ENCODE data around the gene INPP4B.
"Not testable (repeated sequence)": the region's sequence is repeated elsewhere in the genome, so short reads cannot be mapped to it uniquely, and the experiment has no call there.

Gene INPP4B

DNA sequence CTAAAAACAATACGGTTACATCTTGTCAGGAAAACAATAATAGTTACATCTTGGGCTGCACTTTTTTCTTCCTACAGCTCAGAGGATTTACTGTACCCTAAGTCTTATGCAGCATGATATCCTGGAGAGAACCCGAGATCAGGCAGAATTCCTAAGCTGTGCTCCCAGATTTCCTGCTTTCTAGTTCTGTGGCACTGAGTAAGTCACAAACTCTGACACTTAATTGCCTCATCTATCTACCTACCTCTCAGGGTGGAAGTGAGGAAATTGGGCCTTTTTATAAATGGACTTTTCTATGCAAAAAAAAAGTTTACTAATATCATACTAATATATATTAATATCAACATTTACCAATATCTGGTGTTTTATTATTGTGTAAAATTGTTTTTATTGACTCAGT, 438.5 kb downstream of the INPP4B start:
- DNase-seq (ENCODE audit: low spot score) = no peak

DNA sequence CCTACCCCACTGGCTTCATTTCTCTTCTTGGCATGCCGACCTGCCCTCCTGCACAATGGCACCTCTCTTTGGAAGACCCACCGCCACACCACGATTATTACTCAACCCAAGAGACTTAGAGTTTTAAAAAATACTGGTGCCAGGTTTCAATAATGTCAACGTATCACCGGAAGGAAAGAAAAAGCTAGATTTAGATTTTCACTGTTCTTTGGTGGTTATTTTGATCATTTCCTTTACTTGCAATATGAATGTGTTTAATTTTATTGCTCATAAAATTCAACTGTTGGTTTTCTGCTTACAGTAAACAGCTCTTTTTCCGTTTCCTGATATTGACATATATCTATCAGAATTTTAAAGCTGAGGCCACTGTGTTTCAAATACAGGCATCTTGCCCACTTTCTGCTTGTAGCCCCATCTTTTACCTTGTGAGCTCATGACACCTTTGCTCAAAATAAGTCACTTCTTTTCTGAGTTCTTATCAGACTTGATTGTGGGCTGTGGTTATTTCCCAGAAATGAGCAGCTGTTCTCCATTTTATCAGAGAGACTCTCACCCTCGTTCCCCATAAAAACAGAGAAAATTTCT, 439.1 kb downstream of the INPP4B start:
- DNase-seq (ENCODE audit: low spot score) = no peak

DNA sequence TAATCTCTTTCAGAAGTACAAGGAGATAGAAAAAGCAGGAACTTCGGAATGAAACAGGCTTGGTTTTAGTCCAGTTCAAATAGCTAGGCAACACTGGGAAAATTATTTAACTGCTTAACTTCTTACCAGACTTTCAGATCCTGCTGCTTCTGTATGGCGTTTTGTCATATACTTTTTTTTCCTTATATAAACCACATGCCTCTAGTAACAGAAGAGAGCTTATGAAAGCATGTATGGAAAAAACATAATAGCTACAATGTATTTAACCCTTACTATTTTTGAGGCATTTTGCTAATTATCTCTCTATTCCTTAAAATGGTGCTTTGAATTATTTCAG, 439.6 kb downstream of the INPP4B start:
- DNase-seq (ENCODE audit: low spot score) = no peak

DNA sequence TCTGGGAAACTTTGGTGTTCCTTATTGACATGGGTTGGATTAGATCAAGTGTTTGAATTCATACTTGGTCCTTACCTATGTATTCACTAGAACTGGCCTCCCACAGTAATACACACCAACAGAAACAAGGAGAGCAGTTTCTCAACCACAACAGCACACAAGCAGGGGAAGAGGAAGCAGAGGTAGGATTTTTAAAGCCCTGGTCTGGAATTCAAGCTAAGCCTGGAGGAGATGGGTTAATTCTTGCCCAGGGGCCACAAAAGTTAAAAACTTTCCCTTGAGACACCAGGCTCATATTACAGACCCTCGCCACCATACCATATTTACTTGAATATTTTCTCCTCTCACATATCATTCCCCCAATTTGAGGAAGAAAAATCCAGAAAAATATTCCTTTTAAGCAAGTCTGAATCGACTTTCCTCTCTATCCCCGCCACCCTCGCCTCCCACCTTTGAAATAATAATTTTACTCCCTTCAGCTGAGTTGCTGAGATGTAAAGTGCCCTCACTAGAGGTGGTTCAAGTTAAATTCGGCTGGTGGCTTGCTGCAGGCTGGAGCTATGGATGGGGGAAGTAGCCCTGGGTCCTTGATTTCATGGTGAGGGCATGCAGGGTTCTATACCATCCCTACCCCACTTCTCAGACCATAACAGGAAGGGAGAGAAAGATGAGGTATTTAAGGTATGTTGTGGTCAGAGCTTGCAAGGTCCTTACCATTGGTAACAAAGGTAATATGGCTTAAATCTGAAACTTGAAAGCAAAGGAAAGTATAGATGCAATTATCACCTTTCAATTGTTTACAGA, 440.2 kb downstream of the INPP4B start:
- peak; percentile 14 for DNase-seq (ENCODE audit: low spot score)

DNA sequence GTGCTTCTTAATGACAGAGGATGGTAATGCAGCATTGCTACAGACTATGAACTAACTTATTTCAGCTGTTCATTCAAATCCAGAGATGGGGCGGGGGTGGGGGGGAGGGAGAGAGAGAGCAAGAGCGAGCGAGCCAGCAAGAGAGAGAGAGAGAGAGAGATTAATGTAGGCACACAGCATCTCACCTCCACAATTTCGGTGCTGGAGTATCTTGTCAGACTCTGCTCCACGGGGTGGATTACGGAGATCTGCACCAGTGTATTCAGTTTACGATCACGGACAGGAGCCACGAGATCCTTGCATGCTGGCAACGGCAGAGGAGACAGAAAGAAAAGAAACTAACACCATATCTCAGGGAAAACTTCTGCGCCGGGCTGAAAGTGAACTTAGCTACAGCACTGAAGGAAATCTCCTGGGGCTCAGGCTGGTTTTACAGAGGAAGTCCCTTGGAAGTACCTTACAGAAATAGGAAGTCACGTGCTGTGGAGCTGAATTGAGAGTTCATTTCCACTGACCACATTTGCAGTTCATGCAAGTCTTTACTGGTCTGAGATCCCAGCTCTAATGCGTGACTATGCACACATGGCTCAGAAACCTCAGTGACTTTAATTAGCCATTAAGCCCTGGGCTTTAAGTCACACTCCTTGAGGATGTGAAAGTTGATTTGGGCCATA, 440.9 kb downstream of the INPP4B start:
- DNase-seq (ENCODE audit: low spot score) = peak; percentile 46

DNA sequence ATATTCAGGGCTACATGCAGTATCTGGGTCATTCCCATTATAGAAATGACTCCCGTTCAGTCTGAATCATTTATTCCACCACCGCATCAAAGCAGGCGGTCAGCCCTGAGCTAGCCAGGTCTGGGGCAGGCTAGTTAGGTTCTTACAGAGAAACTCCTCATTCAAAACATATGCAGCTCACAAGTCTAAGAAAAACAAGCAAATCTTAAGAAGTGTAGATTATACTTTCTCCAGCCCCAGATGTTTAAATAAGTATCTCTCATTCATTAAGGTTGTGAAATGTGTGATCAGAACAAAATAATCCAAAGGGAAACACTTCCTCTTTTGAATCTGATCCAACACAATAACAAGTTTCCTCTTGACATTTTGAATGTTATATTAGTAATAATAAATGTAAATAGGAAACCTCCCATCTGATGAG, 441.9 kb downstream of the INPP4B start:
- peak; percentile 70 for DNase-seq (ENCODE audit: low spot score)

DNA sequence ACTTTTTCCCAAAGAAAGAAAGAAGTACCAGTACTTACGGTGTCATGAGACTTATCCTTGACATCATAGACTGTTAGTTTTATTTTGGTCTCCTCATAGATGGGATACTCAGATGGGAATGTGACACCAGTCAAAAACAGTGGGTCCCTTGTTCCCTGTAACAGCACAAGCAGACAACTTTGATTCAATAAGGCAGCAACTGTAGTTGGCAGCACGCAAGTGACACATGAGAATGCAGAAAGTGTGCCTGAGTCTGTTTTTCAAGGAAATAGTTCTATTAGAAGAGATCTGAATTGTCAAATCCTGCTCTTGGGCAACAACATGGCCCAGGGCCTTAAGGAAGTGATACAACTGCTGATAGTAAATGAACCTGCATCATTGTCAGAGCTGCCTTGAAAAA, 443.2 kb downstream of the INPP4B start:
- DNase-seq (ENCODE audit: low spot score) = peak; percentile 40

DNA sequence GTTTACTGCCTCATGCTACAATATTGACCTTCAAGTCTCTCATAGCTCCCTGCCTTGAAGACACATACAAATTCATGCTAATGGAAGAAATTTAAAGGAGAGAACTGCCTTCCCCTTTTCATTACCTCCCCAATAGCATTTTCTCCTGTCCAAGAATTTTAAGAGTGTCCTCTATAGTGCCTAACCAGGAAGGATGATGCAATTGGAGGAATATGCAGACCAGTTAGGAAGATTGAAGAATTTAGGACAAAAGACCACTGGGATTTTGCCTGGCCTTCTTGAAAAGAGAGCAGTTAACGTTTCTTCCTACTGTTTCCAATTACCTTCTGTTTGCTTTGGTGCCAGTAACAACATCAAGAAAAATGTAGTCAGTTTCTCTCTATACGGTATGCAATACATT, 443.9 kb downstream of the INPP4B start:
- DNase-seq (ENCODE audit: low spot score) = no peak

DNA sequence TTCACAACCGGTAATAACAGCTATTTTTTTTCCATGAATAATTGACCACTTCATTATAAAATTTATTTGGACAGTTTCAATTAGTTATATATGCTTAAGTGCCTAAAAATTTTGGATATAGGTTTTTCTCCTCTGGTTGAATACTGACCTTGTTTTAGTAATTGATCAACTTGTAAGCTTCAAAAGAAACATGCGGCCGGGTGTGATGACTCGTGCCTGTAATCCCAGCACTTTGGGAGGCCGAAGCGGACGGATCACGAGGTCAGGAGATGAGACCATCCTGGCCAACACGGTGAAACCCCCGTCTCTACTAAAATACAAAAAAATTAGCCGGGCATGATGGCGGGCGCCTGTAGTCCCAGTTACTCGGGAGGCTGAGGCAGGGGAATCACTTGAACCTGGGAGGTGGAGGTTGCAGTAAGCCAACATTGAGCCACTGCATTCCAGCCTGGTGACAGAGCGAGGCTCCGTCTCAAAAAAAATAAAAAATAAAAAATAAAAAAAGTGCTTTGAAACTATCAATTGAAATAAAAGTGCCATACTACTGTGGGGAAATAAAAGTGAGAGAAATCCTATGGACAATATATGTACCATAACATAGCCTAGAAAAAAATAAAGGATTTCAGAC, 448.6 kb downstream of the INPP4B start:
- DNase-seq (ENCODE audit: low spot score) = not testable (repeated sequence)

DNA sequence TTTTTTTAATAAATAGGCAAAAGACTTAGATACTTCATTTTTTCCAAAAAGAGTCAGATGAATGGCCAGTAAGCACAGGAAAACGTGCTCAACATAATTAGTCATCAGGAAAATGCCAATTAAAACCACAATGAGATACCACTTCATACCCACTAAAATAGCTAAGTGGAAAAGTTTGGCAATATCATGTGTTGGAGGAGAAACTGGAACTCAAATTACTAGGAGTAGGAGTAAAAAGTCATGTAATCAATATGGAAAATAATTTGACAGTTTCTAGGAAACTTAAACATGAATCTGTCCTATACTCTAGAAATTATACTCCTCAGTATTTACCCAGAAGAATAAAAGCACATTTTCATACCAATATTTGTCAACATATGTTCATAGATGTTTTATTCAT, 449.8 kb downstream of the INPP4B start:
- no peak for DNase-seq (ENCODE audit: low spot score)

DNA sequence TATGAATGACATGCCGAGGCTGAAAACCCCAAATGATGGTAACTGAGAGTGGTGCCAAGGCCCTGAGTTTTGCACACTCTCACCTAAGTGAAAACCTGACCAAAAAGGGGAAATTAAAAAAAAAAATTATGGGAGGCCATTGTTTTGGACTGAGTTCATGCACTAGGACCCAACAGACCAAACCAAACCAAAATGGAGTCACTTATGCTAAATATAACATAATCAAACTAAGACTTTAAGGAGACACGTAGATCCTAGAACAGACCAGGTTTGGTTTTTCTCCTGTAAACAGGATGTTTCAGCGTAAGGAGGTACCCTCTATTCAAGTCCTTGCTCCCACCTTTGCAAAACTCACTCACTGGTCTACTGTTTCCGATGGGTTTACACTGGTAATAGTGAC, 453.0 kb downstream of the INPP4B start:
- DNase-seq (ENCODE audit: low spot score) = no peak

DNA sequence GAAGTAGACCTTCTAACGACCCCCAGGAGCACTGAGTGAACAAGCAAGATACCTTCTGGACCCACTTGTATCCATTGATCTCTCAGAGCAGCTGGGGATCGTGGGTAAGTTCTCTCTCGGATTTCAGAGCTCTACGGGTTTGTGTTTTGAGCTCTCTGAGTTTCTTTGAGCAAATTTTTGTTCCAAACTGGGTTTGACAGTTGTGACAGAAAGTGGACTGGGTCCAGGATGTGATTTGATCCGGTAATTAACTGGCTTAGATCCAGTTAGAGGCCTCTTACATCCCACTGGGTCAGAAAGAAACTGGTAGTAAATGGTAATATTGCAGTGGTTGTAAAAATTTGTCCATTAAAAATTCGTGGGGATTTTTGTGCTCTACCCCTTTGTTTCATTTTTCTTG, 459.2 kb downstream of the INPP4B start:
- no peak for DNase-seq (ENCODE audit: low spot score)

DNA sequence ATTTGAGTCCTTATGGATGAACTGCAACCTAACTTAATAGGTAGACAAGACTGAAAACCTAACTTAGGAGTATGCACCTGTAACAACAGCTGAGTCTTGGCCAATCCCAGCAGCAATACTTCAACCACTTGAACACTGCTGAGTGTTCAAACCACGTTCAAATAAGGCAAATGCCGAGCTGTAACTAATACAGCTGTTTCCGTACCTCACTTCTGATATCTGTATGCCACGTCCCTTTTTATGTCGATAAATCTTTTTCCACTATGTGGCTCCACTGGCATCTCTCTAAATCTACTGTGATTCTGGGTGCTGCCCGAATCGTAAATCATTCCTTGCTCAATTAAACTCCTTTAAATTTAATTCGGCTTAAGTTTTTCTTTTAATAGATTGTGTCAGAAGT, 459.7 kb downstream of the INPP4B start:
- DNase-seq (ENCODE audit: low spot score) = no peak

DNA sequence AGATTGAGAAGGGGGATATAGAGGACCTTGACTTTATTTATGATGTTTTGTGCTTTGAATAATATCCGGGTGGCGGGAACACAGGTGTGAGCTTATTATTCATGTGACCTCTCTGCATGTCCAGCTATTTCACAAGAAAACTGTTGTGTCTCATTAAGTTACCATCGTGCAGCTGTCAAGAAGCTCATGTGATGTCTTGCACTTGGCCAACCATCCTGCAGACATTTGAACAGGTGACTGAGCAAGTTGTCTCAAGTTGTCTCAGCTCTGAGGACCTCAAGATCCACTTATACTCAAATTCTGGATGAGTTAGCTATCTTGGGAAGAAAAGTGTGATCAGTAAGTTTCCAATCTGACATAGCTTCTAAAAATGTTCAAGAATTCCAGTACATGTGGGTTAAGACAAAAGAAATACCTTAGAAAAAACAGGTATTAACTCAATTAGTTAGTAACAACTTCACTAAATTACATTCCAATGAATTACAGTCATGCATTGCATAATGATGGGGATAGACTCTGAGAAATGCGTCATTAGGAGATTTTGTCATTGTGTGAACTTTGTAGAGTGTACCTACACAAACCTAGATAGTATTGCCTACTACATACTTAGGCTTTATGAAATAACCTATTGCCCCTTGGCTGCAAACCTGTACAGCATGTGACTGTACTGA, 462.2 kb downstream of the INPP4B start:
- DNase-seq (ENCODE audit: low spot score) = no peak

DNA sequence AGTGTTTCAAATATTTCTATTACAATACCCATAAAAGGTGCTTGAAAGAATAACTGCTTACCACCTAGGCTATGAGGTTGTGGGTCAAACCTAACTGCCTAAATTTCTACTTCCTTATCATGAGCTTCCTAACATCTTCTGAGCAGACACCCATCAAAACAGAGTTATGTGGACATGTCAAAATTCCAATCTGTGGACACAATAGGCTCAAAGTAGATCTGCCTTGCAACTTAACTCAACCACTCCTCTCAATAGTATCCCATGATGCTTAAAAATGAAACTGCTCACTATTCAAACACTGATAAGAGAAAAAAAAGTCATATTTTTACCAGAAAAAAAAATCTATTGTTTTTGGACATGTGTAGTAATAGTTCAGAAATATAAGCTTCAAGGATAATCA, 462.7 kb downstream of the INPP4B start:
- no peak for DNase-seq (ENCODE audit: low spot score)

DNA sequence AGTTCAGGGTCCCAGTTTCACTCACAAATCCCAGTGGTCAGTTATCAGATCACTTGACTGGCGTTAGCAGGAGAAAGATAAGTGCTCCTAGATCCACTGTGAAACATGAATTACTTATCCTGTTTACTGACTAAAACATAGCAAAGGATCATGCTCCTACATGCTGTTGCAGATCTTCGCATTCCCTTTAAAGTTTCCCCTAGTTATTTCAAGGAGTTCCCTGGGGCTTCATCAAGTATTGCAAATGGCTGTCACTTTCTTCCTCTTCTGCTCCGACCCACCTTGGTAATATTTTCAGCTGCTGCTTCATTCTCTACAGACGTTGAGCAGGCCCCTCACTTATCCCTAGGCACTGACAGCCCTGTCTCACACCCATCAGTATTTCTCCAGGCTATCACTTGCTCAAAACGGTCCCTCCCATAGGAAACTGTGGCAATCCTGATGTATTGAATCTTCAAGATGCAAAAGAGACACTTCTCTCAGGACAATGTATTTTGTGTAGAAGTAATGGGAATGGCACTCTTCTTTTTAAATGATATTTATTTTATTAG, 466.0 kb downstream of the INPP4B start:
- DNase-seq (ENCODE audit: low spot score) = no peak

DNA sequence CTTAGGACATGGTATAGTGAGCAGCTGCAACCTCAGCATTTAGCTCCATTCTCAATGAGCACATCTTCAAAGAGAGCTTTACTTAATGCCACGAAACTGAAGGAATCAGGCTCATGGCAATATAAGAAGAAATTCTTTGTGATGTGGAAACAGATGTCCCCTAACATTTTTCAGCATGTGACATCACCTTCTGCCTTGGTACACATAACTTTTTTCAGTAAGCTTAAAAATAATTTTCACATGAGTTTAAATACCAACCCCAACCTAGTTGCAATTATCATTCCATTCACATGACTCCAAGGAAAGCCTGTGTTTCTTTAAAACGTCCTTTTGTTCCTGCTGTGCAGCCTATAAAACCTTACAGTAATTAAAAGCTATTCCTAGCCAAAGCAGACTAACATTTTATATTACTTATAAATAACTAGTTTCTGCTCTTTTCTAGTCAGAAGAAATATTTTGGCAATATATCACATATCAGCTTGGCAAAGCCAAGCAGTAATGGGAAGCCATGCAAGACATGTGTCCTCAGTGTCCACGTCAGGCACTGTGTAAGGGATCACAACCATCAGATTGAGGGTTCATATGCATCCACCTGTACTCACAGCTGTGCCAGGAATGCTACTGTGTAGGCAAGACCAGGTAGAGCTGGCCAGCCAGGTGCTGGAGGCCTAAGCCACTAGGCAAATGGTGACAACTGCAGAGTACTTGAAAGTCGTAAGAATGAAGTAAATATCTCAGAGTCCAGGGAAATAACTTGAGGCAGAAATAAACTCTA, 466.6 kb downstream of the INPP4B start:
- DNase-seq (ENCODE audit: low spot score) = peak; percentile 79

DNA sequence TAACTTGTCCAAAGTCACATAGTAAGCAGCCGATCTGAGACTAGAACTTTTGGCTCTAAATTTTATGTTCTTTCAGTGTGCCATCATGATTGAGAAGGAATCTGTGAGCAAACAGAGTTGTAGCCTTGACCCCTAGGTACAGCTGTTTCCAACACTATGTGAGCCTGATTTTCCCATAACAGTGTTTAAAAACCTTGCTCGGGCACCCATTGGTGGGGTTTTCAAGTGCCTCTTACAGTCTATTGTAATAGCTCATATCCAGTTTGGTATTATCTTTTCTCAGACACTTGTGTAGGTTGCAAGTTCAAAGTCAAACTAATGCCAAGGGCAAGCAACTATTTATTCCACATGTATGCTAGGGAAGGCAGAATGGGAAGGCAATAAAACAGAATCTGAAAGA, 467.9 kb downstream of the INPP4B start:
- no peak for DNase-seq (ENCODE audit: low spot score)

DNA sequence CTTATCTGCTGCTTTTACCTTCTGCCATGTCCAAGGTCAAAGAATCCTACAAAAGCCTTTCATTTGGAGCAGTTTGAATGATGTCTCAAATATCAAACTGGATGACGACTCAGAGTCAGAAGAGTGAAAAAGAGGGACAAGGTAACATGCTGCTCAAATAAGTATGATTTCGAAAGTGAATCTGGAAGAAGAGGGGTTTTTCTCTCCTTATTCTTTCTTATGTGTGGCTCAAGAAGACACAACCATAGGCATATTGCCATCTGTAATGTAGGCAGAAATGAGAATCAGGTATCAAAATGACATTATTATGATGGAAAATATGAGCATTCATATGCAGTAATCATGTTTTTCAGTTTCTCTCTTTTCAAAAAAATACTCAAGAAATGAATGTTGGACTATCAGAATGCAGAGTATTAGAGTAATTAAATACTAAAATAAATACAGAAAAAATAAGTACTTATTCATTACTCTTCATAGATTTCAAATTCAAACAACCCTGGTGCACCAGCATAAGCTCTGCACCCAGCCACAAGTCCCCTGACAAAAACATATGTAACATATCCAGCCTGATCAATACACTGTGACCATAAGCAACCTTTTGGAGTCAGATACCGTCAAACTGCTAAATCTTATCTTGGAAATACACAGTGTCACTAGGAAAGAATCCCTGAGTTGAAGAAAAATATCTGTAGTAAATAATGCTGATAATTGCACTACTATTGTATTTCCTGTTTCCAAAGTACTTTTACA, 468.6 kb downstream of the INPP4B start:
- DNase-seq (ENCODE audit: low spot score) = no peak

DNA sequence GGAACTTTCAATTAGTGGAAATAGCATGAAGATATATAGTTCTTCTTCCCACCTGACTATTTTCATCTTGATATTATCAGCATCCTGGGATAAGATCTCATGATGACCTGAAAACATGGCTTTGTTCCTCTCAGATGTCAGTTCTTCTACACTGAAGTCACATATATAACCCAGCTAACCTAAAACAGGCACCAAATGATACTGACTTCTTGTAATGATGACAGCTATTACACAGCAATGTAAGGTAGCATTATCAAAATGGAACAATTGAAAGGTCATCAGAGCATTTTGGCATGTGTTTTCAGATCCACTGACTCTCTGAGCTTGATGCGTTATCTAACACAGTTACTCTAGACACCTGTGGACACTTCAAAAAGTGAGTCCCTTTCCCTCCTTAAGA, 469.9 kb downstream of the INPP4B start:
- no peak for DNase-seq (ENCODE audit: low spot score)

DNA sequence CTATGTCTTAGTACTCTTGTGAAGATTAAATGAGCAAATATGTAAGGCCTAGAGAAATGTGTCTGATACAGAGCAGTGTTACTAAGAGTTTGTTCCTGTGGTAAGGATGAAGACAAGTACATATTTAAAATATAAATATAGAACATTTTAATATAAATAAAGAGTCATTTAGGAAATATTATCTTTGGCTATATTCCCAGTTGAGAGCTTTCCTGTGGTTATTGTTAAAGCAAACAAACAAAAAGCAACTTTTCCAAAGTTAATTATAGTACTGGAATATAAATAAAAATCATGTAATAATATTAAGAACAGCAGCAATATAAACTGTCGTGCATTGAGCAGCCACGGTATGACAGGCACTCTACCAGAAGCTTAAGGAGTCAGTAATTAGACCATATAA, 472.5 kb downstream of the INPP4B start:
- DNase-seq (ENCODE audit: low spot score) = no peak

All from AG20443 (cell line).